ENCODE data around the gene SLC31A1.

- TF ChIP-seq POLR2A (IDR thresholded peaks at IDR 0.05) (no peak), CTCF (IDR thresholded peaks at IDR 0.05 in 8 of 11, conservative IDR thresholded peaks at IDR 0.05 in 3 of 11) (no peak), POLR2AphosphoS5 (IDR thresholded peaks at IDR 0.05) (no peak)
These were observed 91.9 kb downstream of the SLC31A1 start for GRCh38 chr9:113313261-113313660.
